ENCODE measurements around the gene TMEM272. TPM values are rescaled to one million over a fixed set of nuclear protein-coding genes. Genes with fewer than 3 reads are reported as not detected.

Gene TMEM272
- total and polyA plus RNA-seq, 2 of the 13 experiments (the other 11 are each of a cell fraction or from before 2014, with no cell fraction given): 0.37 to 0.62 TPM

DNA sequence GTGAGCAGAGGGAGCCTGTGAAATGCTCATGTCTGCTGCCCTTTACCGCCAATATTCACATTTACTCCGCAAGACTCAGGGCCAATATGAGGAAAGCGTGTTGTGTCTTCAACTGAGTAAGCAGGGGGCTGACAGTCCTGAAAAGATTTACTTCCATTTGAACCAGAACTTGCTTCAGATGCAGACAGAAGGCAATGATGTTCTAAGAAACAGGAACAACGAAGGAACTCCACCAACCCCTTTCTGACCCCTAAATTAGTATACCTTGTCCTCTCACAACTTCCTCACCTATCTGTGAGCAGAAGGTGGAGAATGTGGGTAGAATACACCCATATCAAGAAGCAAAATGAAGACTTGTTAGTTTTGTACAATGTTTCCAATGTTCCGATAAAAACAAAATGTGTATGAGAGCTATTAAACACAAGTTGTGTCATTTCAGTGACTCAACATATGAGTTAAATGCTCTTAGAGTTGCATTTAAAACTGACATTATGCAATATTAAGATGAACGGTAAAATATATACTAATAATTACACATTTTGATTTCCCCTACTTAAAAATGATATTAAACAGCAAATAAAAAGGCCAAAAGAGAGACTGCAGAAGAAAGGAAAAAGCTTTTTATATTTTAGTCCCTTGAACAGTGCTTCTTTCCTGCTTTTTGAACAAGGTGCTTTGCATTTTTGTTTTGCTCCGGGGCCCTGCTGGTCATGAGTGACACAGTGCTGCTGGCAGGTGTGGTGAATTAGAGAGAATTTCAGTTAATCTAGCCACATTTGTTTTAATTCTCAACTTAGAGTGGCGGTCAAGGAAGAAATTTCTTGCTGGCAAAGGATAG is 16.0 kb downstream of the TMEM272 start:
- Histone ChIP-seq H3K79me2 (ENCODE audit: insufficient read depth, low read length) (no peaks in the 10 kb centered on the region), H3K9ac (ENCODE audit: insufficient read depth, low read depth, low read length) (no peak overlapping the region), H2AFZ (ENCODE audit: low read length) (no peak overlapping the region), H3K36me3 (replicated peaks in 1 of 2; ENCODE audit: control insufficient read depth in 1 of 2, insufficient read depth in 2 of 2, low read length in 2 of 2) (no peaks in the 10 kb centered on the region), H3K4me3 (replicated peaks in 1 of 3; ENCODE audit: insufficient read depth in 1 of 3, low read depth in 2 of 3, low read length in 3 of 3) (no peak overlapping the region), H3K9me3 (ENCODE audit: low read length) (no peaks in the 10 kb centered on the region), H3K27ac (ENCODE audit: extremely low read length, insufficient read depth, low read length) (no peak overlapping the region), H3K4me2 (ENCODE audit: low read depth, low read length) (no peak overlapping the region), H3K27me3 (ENCODE audit: control insufficient read depth in 1 of 2, insufficient read depth in 2 of 2, low read length in 2 of 2) (no peaks in the 10 kb centered on the region), H3K4me1 (ENCODE audit: insufficient read depth, low read length) (no peaks in the 10 kb centered on the region), H4K20me1 (ENCODE audit: insufficient read depth, low read length) (no peaks in the 10 kb centered on the region)
- CTCF ChIA-PET (ENCODE audit: low intra/inter-chr PET ratio, low total read pairs): no interaction called here
- FAIRE-seq (no peak), DNase-seq (ENCODE audit: low spot score) (no peak), ATAC-seq (no peak)
- POLR2A ChIA-PET: interaction anchor here (0.8 kb wide), 1 partner anchor 14 kb away, joined by 3 read pairs; no protein-coding TSS in a partner anchor
- WGBS (ENCODE audit: low lambda C conversion rate): 90% methylated on average over 8 of the region's 8 CpGs
- in situ Hi-C loops (cut with HindIII; ENCODE audit: extremely low pct_ligation_motif_present, low pct_unique_long_range_greater_than_20kb) (no loop called here), intact Hi-C loops (cut with micrococcal nuclease; ENCODE audit: unreplicated experiment) (no loop called here)
- TF ChIP-seq FOXA1 (IDR thresholded peaks at IDR 0.05): no peak
- TF ChIP-seq FOXA1 (CRISPR knock-in tag; IDR thresholded peaks at IDR 0.05): no peak
- TF ChIP-seq ZBTB21 (CRISPR knock-in tag; IDR thresholded peaks at IDR 0.05): no peak
- TF ChIP-seq, protein P1, sequence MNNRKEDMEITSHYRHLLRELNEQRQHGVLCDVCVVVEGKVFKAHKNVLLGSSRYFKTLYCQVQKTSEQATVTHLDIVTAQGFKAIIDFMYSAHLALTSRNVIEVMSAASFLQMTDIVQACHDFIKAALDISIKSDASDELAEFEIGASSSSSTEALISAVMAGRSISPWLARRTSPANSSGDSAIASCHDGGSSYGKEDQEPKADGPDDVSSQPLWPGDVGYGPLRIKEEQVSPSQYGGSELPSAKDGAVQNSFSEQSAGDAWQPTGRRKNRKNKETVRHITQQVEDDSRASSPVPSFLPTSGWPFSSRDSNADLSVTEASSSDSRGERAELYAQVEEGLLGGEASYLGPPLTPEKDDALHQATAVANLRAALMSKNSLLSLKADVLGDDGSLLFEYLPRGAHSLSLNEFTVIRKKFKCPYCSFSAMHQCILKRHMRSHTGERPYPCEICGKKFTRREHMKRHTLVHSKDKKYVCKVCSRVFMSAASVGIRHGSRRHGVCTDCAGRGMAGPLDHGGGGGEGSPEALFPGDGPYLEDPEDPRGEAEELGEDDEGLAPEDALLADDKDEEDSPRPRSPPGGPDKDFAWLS (CRISPR knock-in tag; IDR thresholded peaks at IDR 0.05; ENCODE audit: borderline replicate concordance): no peak
- no peak for TF ChIP-seq ZFP90 (CRISPR knock-in tag; IDR thresholded peaks at IDR 0.05; ENCODE audit: borderline replicate concordance)
- TF ChIP-seq, protein P2, sequence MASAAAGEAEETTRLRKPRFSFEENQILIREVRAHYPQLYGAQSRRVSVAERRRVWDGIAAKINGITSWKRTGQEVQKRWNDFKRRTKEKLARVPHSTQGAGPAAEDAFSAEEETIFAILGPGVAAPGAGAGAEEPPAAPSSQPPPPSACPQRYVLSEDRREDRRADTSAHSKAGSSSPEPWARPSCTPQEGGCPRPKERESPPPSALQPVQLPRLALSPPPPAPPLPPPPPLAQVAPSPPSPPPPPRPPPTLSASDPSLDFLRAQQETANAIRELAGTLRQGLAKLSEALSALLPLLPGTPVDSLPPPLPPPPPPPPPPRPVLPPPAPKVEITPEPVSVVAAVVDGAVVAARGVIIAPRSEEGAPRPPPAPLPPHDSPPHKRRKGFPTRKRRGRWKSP (CRISPR knock-in tag; IDR thresholded peaks at IDR 0.05): no peak
- TF ChIP-seq FOXA3 (CRISPR knock-in tag; IDR thresholded peaks at IDR 0.05): no peak
- no peak for TF ChIP-seq RFX3 (CRISPR knock-in tag; IDR thresholded peaks at IDR 0.05)
- no TSS peak for BruUV-seq (replicated peaks)

All from HepG2 (cell line).